ENCODE results near the gene PPP1R15A. TPM values are rescaled to one million over a fixed set of nuclear protein-coding genes. Genes with fewer than 3 reads are reported as not detected.
"Not testable (repeated sequence)": the region's sequence is repeated elsewhere in the genome, so short reads cannot be mapped to it uniquely, and the experiment has no call there.

The PPP1R15A gene
- total RNA-seq, 6 donors from 2014 or later: 96.2 to 194 (median 114) TPM

DNA sequence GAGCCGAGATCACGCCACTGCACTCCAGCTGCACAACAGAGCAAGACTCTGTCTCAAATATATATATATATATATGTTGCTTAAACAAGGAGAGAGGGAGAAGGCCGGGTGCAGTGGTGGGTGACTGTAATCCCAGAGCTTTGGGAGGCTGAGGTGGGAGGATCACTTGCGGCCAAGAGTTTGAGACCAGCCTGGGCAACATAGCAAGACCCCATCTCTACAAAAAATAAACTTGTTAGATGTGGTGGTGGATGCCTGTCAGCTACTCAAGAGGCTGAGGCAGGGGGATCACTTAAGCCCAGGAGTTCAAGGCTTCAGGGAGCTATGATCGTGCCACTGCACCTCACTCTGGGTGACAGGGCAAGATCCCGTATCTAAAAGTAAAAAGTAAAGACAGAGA, 30.6 kb upstream of the PPP1R15A start:
- 87 to 90% methylated on average over 6 of the region's 6 CpGs for WGBS, 2 donors
- H3K27me3 ChIP-seq: peaks cover 0 to 3% (median 0%) of the 10 kb centered on the region in 4 donors

DNA sequence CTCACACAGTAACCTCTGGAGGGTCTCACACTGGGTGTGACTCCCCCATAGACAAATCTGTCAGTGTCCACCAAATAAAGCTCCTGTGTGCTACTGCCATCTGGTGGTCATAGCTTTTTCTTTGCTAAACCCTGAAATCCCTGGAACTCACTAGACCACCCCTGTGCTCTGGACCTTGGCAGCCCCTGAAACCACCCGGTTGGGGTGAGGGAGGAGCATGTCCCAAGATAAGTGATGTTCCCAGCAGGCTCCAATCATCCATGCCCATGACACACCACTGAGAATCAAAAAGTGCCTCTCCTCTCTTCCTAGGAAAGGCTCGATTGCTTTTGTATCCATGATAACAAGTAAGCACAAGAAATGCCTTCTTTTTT, 29.4 kb upstream of the PPP1R15A start:
- Histone ChIP-seq H3K27ac (peak overlapping the region in 2 of 4 donors; percentile 11 to 37), H3K4me3 (no peak overlapping the region), H3K27me3 (peaks cover 0 to 1% (median 0%) of the 10 kb centered on the region in 4 donors), H3K4me1 (peaks cover 0 to 6% (median 0%) of the 10 kb centered on the region in 4 donors), H3K9me3 (no peaks in the 10 kb centered on the region), H3K36me3 (peaks cover 0 to 8% (median 0%) of the 10 kb centered on the region in 4 donors)
- ATAC-seq (ENCODE audit: low FRiP score in 2 of 2) (peak; percentile 60 to 69), DNase-seq (no peak)
- no peak for TF ChIP-seq POLR2A (IDR thresholded peaks at IDR 0.05)
- TF ChIP-seq, protein P1, sequence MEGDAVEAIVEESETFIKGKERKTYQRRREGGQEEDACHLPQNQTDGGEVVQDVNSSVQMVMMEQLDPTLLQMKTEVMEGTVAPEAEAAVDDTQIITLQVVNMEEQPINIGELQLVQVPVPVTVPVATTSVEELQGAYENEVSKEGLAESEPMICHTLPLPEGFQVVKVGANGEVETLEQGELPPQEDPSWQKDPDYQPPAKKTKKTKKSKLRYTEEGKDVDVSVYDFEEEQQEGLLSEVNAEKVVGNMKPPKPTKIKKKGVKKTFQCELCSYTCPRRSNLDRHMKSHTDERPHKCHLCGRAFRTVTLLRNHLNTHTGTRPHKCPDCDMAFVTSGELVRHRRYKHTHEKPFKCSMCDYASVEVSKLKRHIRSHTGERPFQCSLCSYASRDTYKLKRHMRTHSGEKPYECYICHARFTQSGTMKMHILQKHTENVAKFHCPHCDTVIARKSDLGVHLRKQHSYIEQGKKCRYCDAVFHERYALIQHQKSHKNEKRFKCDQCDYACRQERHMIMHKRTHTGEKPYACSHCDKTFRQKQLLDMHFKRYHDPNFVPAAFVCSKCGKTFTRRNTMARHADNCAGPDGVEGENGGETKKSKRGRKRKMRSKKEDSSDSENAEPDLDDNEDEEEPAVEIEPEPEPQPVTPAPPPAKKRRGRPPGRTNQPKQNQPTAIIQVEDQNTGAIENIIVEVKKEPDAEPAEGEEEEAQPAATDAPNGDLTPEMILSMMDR (IDR thresholded peaks at IDR 0.05): peak; percentile 49 to 75 (median 66)
- 41 to 46% methylated on average over 2 of the region's 2 CpGs for WGBS, 2 donors

More for the DNA sequence above, 30.6 kb upstream of the PPP1R15A start:
- Histone ChIP-seq H3K36me3 (peaks cover 0 to 8% (median 0%) of the 10 kb centered on the region in 4 donors), H3K27ac (peak overlapping the region in 1 of 4 donors; percentile 44), H3K4me1 (peaks cover 3 to 14% (median 10%) of the 10 kb centered on the region in 4 donors), H3K9me3 (no peaks in the 10 kb centered on the region), H3K4me3 (no peak overlapping the region)
- no peak for ATAC-seq (ENCODE audit: low FRiP score in 2 of 2)
- no peak for TF ChIP-seq POLR2AphosphoS5 (IDR thresholded peaks at IDR 0.05)
- TF ChIP-seq POLR2A (IDR thresholded peaks at IDR 0.05): no peak
- TF ChIP-seq, protein P1 (IDR thresholded peaks at IDR 0.05): no peak
- TF ChIP-seq EP300 (IDR thresholded peaks at IDR 0.05): no peak
- no peak for DNase-seq

DNA sequence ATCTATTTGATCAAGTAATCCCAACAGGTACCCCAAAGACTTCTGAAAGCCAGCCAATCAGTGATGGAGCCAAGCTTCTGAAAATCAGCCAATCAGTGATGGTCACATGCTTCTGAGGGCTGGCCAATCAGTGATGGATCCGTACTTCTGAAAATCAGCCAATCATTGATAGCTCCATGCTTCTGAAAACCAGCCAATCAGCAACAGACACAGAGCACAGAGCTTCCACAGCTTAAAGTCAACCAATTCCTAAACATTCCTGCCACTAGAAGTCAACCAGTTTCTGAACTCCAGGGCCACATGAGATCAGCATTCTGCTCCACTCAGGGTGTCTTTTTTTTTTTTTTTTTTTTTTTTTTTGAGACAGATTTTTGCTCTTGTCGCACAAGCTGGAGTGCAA, 27.7 kb upstream of the PPP1R15A start:
- WGBS, 2 donors: 86 to 90% methylated on average over 2 of the region's 2 CpGs
- ATAC-seq (ENCODE audit: low FRiP score in 2 of 2): no peak
- Histone ChIP-seq H3K4me1 (peaks cover 0 to 6% (median 0%) of the 10 kb centered on the region in 4 donors), H3K27ac (no peak overlapping the region), H3K9me3 (no peaks in the 10 kb centered on the region), H3K27me3 (no peaks in the 10 kb centered on the region), H3K4me3 (no peak overlapping the region), H3K36me3 (peaks cover 0 to 8% (median 0%) of the 10 kb centered on the region in 4 donors)
- no peak for DNase-seq
- TF ChIP-seq POLR2A (IDR thresholded peaks at IDR 0.05): no peak
- TF ChIP-seq, protein P1 (IDR thresholded peaks at IDR 0.05): peak in 1 of 6 experiments; percentile 21

DNA sequence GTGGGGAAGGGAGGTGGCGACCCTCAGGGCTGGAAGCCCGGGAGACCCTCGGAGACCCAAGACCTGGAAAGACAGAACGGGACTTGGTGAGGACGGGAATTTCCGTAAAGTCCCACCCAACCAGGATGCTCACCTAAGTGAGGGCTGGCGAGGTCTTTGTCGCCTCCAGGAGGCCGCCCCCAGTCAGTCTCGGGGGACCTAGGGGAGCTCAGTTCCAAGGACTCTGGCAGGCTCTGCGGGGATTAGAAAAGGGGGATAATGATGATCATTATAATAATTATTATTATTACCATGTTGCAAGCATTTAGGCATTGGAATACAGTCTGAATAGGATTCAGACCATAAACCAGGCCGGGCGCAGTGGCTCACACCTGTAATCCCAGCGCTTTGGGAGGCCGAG, 26.8 kb upstream of the PPP1R15A start:
- 94 to 96% methylated on average over 15 of the region's 15 CpGs for WGBS, 2 donors
- Histone ChIP-seq H3K27me3 (no peaks in the 10 kb centered on the region), H3K4me1 (peaks cover 0 to 6% (median 0%) of the 10 kb centered on the region in 4 donors), H3K4me3 (no peak overlapping the region), H3K36me3 (peaks cover 0 to 8% (median 0%) of the 10 kb centered on the region in 4 donors), H3K9me3 (no peaks in the 10 kb centered on the region), H3K27ac (no peak overlapping the region)
- DNase-seq (no peak), ATAC-seq (ENCODE audit: low FRiP score in 2 of 2) (no peak)
- TF ChIP-seq EP300 (IDR thresholded peaks at IDR 0.05) (no peak), POLR2AphosphoS5 (IDR thresholded peaks at IDR 0.05) (no peak), POLR2A (IDR thresholded peaks at IDR 0.05) (no peak)
- TF ChIP-seq, protein P1 (IDR thresholded peaks at IDR 0.05): no peak

GRCh38 chr19:48846659-48847058, 25.6 kb upstream of the PPP1R15A start:
- not testable (repeated sequence) for ATAC-seq (ENCODE audit: low FRiP score in 2 of 2); DNase-seq; H3K27ac ChIP-seq; H3K27me3 ChIP-seq; H3K4me3 ChIP-seq; H3K4me1 ChIP-seq; H3K36me3 ChIP-seq; H3K9me3 ChIP-seq
- WGBS, 2 donors: 93 to 97% methylated on average over 3 of the region's 3 CpGs

All from upper lobe of left lung (tissue), 6 donors.